ENCODE data around the gene EPB41L3. TPM values are rescaled to one million over a fixed set of nuclear protein-coding genes. Genes with fewer than 3 reads are reported as not detected.

Gene EPB41L3
- total and polyA plus RNA-seq, 2 experiments from 2014 or later, result 20.8 to 24.5 TPM

- no peaks in the 10 kb centered on the region for H4K20me1 ChIP-seq (ENCODE audit: insufficient read depth, poor library complexity, severe bottlenecking)
- no peak for DNase-seq (ENCODE audit: low spot score)
- H3K36me3 ChIP-seq (replicated peaks; ENCODE audit: insufficient read depth, low read depth), result no peaks in the 10 kb centered on the region
- H3K4me2 ChIP-seq, result no peak overlapping the region
- no peak overlapping the region for H3K27ac ChIP-seq
- WGBS (ENCODE audit: low lambda C conversion rate, missing lambda C conversion rate), result 87% methylated on average over 5 of the region's 5 CpGs
- H3K4me3 ChIP-seq, result no peak overlapping the region
- no peaks in the 10 kb centered on the region for H3K9me3 ChIP-seq (ENCODE audit: low read depth)
- no peaks in the 10 kb centered on the region for H3K79me2 ChIP-seq
- no peak for TF ChIP-seq EZH2 (IDR thresholded peaks at IDR 0.05; ENCODE audit: borderline replicate concordance)
- no peak for TF ChIP-seq EZH2phosphoT487 (IDR thresholded peaks at IDR 0.05; ENCODE audit: low read depth, severe bottlenecking, unreplicated experiment)
- TF ChIP-seq CTCF (IDR thresholded peaks at IDR 0.05; ENCODE audit: poor library complexity), result no peak
- H3K27me3 ChIP-seq, result no peaks in the 10 kb centered on the region
- H2AFZ ChIP-seq, result no peak overlapping the region
- no peaks in the 10 kb centered on the region for H3K9me2 ChIP-seq (replicated peaks; ENCODE audit: insufficient read depth)
- peaks cover 7% of the 10 kb centered on the region for H3K4me1 ChIP-seq (ENCODE audit: insufficient read depth)
Observed at GRCh38 chr18:5466256-5466655, 77.5 kb downstream of the EPB41L3 start.

- Histone ChIP-seq H3K27me3 (no peaks in the 10 kb centered on the region), H3K27ac (no peak overlapping the region), H3K4me3 (no peak overlapping the region), H3K9me3 (ENCODE audit: low read depth) (no peaks in the 10 kb centered on the region), H3K4me1 (ENCODE audit: insufficient read depth) (peaks cover 13% of the 10 kb centered on the region), H4K20me1 (ENCODE audit: insufficient read depth, poor library complexity, severe bottlenecking) (no peaks in the 10 kb centered on the region), H2AFZ (no peak overlapping the region), H3K4me2 (no peak overlapping the region), H3K36me3 (replicated peaks; ENCODE audit: insufficient read depth, low read depth) (no peaks in the 10 kb centered on the region), H3K9me2 (replicated peaks; ENCODE audit: insufficient read depth) (no peaks in the 10 kb centered on the region), H3K79me2 (no peaks in the 10 kb centered on the region)
- no peak for DNase-seq (ENCODE audit: low spot score)
- WGBS (ENCODE audit: low lambda C conversion rate, missing lambda C conversion rate), result 88% methylated on average over 2 of the region's 2 CpGs
- TF ChIP-seq CTCF (IDR thresholded peaks at IDR 0.05; ENCODE audit: poor library complexity) (no peak), EZH2 (IDR thresholded peaks at IDR 0.05; ENCODE audit: borderline replicate concordance) (no peak), EZH2phosphoT487 (IDR thresholded peaks at IDR 0.05; ENCODE audit: low read depth, severe bottlenecking, unreplicated experiment) (no peak)
Observed at GRCh38 chr18:5464251-5464650, 79.5 kb downstream of the EPB41L3 start.

DNA sequence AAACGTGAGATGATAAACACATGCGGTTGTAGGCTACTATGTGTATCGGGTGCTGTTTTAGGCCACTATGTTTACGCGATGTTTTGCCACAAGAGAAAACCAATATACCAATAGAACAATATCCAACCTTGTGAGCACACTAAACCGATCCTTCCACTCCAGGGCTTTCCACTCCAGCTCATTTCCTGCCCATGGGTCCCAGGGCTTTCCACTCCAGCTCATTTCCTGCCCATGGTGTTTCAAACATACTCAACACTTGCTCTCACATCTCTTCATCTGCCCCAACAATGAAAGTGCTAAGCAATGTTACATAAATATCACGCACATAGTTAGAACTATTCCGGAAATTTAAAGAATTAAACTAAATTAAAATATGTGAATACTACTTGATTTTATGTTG, 80.0 kb downstream of the EPB41L3 start:
- WGBS (ENCODE audit: low lambda C conversion rate, missing lambda C conversion rate), result 99% methylated on average over 8 of the region's 8 CpGs
- no peaks in the 10 kb centered on the region for H3K9me3 ChIP-seq (ENCODE audit: low read depth)
- no peak overlapping the region for H3K4me2 ChIP-seq

More for the DNA sequence above, 80.0 kb downstream of the EPB41L3 start:
- no peaks in the 10 kb centered on the region for H3K79me2 ChIP-seq
- TF ChIP-seq EZH2 (IDR thresholded peaks at IDR 0.05; ENCODE audit: borderline replicate concordance) (no peak), CTCF (IDR thresholded peaks at IDR 0.05; ENCODE audit: poor library complexity) (no peak), EZH2phosphoT487 (IDR thresholded peaks at IDR 0.05; ENCODE audit: low read depth, severe bottlenecking, unreplicated experiment) (no peak)
- no peaks in the 10 kb centered on the region for H3K36me3 ChIP-seq (replicated peaks; ENCODE audit: insufficient read depth, low read depth)
- H3K4me3 ChIP-seq, result no peak overlapping the region
- H3K4me1 ChIP-seq (ENCODE audit: insufficient read depth), result peaks cover 13% of the 10 kb centered on the region
- DNase-seq (ENCODE audit: low spot score), result no peak
- H3K9me2 ChIP-seq (replicated peaks; ENCODE audit: insufficient read depth), result no peaks in the 10 kb centered on the region
- H4K20me1 ChIP-seq (ENCODE audit: insufficient read depth, poor library complexity, severe bottlenecking), result no peaks in the 10 kb centered on the region
- H3K27me3 ChIP-seq, result no peaks in the 10 kb centered on the region
- no peak overlapping the region for H2AFZ ChIP-seq
- H3K27ac ChIP-seq, result no peak overlapping the region
